ENCODE results near the gene CPXM1.
"Not testable (repeated sequence)": the region's sequence is repeated elsewhere in the genome, so short reads cannot be mapped to it uniquely, and the experiment has no call there.

Gene CPXM1

DNA sequence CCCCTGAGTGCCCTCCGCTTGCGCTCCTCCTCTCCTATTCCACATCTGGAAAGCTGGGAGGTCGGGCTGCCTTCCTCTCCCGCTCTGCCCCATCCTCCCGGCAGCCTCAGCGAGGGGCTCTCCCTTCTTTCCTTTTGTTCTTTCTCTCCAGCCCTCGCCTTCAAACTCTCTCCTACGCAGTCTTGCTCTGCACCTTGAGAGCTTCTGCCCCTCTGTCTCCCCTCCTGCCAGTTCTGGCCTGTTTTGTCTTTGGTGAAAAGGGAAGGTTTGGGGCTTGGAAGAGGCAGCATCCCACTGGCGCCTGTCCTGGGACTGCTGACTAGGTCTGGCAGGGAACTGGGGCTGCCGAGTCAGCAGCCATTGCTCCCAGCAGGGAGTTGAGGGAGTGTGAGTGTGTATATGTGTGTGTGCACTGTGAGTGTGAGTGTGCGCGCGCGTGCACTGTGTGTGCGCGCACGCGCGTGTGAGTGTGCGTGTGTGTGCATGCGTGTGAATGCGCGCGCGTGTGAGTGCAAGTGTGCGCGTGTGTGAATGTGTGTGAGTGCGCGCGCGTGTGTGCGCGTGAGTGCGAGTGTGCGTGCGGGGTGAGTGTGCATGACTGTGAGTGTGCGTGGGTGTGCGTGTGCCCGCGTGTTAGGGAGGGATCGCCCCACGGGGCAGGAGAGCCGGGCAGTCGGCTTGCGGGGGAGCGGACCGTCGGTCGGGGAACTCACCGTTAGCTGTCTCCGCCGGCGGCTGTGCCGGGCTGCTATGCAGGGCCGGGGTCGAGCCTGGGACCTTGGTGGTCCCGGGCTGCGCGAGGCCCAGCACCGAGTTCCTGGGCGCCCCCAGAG lies 523 bp downstream of the CPXM1 start:
- no peak for DNase-seq (ENCODE audit: low spot score)

- DNase-seq (ENCODE audit: low spot score): no peak
These were observed 1.2 kb downstream of the CPXM1 start for GRCh38 chr20:2799271-2799670.

GRCh38 chr20:2798814-2799213 lies 1.6 kb downstream of the CPXM1 start:
- DNase-seq (ENCODE audit: low spot score): no peak

DNA sequence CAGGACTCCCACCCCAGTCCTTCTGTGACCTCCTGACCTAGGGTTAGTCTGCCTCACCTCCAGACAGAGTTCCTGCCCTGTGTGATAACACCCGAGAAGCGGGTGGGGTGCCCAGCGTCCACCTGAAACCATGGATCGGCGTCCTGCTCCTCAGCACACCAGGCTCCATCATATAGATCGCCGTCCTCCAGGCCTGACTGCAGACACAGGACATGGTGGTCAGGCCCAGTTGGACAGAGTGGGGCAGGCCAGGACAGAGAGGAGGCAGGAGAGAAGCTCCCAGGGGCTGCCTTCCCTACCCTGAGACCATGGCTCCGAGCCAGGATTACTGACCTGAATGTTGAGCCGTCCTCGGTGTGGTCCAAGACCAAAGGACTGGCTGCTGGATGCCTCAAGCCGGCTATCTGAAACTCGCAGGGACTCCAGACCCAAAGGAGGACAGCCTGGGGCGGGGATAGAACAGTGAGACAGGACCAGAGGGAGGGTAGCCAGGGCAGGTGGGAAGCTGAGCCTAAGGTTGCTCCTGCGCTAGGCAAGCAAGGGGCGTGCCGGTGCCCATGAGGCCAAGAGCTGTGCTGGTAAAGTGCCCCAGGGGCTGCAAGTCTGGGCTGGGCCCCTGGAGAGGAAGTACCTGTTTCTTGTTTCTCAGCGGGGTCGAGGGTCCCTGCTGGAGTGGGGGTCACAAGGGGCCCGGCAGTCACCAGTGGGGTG lies 2.2 kb downstream of the CPXM1 start:
- DNase-seq (ENCODE audit: low spot score): no peak

DNA sequence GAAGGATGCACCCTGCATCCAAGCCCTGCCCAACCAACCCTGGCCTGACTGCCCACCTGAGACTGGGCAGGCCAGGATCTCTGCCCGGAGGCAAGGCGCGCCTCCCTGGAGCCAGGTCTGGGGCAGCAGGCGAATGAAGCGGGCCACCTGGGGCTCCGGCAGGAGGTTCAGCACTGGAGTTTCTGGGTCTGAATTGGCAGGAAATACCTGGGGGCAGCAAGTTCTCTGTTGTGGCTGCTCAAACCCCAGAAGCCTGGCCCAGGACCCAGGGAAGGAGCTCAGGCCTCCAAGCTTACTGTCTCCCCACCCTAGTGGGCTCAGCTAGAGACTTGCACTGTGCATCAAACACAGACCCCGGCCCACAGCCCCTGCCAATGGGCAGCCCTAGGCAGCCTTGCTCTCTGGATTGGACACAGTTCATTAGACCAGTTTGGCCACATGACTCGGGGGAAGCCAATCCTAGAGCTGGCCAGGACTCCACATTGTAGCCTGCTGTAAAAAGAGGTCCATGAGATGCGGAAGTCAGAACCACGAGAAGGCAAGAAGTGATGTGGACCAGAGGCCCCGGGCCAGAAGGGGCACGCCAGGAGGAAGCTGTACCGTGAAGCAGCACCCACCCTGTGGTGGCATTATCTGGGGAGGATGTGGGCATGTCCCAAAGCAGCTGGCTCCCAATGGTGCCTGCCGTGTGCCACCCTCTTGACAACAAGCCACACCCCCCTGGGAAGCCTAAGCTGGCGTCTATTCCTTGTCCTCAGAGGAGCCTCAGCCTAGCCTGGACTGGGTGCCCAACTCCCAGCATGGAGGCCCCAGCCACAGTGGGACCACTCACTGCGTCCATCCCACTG lies 3.1 kb downstream of the CPXM1 start:
- no peak for DNase-seq (ENCODE audit: low spot score)

DNA sequence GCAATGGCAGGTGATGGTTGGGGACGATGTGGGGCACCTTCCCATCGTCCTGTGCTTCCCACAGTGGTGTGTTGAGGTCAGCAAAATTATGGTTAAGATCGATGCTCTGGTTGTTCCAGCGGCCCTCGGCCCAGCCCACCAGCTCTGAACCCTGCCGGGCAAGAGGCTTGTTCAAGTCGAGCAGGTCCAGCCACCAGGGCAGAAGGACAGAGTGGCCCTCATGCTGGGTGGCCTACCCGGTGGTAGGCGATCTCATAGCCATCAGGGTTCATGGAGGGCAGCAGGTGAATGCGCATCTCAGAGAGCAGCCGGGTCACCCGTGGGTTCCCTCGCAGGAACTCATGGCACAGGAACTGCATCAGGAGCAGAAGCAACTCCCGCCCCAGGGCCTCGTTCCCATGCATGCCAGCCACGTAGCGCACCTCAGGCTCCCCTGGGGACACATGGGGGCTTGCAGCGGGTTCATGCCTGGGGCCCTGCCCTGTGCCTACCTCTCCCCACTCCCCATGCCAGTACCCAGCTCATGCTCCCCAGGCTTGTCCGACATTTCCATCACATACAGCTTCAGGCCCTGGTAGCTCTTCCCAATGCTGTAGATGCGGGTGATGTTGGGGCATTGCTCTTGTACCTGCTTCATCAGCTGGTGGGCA lies 4.3 kb downstream of the CPXM1 start:
- no peak for DNase-seq (ENCODE audit: low spot score)

GRCh38 chr20:2795451-2795850 lies 5.0 kb downstream of the CPXM1 start:
- DNase-seq (ENCODE audit: low spot score): no peak

DNA sequence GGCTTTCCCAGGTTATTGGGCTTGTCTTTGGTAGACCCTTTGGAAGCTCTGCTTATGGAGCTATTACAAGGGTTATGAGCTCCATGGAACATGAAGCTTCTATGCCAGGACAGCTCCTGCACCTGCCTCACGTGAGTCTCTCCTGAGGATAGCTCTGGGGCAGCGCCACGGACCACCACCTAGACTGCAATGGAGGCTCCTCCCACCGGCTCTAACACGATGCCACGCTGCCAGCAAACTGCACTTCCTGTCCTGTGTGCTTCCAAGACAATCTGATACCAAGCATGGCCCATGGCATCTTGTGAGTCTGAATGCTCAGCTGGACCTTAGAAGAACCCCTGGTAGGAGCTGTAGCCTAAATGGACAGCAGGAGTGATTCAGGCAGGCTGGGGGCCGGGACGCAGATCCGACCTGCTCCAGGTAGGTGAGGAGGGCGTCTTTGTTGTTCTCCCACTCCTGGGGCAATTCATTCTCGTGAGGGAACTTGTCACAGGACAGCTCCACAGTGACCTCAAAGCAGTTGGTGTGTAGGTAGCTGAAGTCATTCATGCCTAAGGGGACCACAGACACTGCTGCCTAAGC lies 5.5 kb downstream of the CPXM1 start:
- DNase-seq (ENCODE audit: low spot score): no peak

GRCh38 chr20:2794202-2794748 lies 6.2 kb downstream of the CPXM1 start:
- DNase-seq (ENCODE audit: low spot score): no peak

DNA sequence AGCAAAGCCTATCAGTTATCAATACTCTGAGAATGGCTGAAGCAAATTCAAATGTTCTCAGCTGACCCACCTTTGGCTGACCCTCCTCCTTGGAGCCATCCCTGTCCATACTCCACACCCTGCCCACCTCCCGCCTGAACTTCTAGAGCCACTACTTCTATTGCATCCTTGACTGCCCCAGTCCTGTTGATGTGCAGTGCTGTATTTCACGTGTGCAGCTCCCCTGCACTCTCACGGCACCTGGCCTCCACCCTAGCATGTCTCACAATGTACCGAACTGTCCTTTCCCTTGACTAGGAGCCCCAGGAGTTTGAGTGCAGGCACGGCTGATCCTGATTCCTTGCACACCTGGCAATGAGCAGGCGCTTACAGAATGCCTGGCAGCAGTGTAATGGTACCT lies 7.0 kb downstream of the CPXM1 start:
- DNase-seq (ENCODE audit: low spot score): no peak

DNA sequence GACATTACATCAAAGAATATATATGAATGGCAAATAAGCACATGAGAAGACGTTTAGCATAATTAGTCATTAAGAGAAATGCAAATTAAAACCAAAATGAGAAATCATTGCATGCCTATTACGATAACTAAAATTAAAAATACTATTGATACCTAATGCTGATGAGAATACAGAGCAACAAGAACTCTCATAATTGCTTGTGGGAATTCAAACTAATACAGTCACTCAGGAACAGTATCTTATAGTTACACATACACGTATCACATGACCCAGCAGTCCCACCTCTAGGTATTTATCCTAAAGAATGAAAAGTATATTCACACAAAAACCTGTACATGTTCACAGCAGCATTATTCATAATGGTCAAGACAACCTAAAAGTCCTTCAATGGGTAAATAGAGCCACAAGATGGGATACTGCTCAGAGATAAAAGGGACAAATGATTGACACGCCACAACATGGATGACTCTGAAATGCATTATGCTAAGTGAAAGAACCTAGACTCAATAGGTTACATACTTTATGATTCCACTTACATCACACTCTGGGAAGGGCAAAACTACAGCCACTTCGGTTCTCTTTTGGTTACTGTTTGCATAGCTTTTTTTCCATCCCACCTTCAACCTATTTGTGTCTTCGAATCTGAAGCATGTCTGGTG lies 16.4 kb downstream of the CPXM1 start:
- DNase-seq (ENCODE audit: low spot score): no peak

DNA sequence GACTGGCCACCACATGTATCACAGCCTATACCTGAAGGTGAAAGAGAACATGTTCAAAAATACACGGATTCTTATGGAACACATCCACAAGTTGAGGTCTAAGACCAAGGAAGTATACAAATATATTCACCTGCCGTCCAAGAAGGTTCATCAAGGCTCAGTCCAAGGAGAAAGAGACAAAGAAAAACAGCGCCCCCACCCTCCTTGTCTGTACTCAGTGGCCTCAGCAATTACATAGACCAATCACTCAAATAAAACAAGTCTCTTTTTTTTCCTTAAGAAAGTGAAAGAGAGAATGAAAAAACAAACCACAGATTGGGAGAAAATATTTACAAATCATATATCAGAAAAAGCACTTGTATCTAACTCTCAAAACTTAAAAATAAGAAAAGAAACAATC lies 19.5 kb downstream of the CPXM1 start:
- no peak for DNase-seq (ENCODE audit: low spot score)

GRCh38 chr20:2778602-2779321 lies 21.7 kb downstream of the CPXM1 start:
- no peak for DNase-seq (ENCODE audit: low spot score)

DNA sequence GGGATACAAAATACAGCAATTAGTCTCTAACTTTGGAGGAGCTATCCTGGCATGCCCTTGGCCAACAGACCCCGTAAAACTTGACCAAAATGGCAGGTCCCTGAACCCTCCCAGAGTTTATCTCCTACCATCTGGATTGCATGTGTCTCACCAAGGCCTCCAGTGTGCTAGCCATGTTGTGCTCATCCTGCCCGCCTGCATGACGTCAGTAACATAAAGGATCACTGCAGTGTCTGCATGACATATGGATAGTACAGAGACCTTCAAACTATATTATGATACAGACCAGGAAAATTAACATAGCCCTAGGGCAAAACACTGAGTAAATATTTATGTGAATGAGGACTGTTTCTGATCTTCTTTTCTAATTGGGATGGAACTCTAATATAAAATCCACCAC lies 25.3 kb downstream of the CPXM1 start:
- no peak for DNase-seq (ENCODE audit: low spot score)

- no peak for DNase-seq (ENCODE audit: low spot score)
These were observed 26.6 kb downstream of the CPXM1 start for GRCh38 chr20:2773812-2774211.

- no peak for DNase-seq (ENCODE audit: low spot score)
These were observed 28.8 kb downstream of the CPXM1 start for GRCh38 chr20:2771631-2772080.

GRCh38 chr20:2770091-2770490 lies 30.3 kb downstream of the CPXM1 start:
- DNase-seq (ENCODE audit: low spot score): not testable (repeated sequence)

DNA sequence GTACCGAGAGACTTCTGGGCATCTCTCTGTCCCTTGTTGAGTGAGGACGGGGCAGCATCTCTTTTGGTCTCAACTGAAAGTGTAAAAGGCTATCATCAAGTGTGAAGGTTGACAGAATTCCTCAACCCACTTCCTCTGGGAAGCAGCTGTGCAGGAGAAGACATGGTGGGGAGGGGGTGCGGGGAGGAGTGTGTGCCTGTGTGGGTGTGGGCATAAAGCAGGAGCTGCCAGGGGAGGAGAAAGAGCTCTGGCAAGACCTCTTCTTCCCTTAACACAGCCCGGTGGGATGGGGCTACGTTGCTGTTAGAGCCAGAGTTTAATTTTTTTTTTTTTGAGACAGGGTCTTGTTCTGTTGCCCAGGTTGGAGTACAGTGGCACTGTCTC lies 31.8 kb downstream of the CPXM1 start:
- DNase-seq (ENCODE audit: low spot score): no peak

DNA sequence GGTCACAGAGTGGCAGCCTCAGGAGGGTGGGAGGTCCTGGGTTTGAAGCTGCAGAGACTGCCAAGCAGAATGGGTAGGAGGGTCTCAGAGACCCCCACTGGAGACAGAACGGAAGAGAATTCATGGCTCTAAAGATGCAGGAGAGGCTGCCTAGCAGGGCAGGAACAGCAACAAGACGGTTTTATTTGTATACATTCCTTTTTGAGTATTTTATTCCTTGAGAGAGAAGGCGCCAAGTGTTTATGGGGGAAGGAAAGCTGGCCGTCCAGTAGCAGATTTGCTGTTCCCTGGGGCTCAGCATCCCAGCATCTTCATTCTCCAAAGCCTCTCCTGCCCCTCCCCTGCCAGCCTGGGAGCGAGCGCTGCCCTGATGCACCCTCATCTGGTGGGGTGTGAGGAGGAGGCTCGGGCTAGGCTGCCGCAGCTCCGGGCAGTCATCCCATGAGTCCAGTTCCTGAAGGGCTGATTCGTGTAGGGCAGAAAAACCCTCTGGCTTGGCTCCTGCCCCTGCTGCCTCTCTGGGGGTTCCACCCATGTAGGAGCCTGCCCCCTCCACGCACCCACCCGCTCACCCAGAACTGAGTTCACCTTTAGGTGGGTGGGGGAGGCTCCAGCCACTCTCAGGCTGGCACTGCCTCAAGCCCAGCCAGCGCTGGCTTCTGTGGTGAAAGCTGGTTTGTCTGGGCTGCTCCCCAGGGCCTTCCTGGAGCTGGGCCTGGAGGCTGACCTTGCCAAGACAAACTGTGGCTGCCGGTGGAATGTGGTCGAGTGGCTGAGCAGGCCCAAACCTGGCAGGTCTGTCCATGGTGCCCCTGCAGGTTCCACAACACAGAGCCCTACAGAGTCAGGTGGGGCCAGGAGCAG lies 32.4 kb downstream of the CPXM1 start:
- DNase-seq (ENCODE audit: low spot score): no peak

Measured in left forelimb (tissue), 1 donor.